ENCODE data around the gene DYNC1LI1.

Gene DYNC1LI1

GRCh38 chr3:32601722-32602121, 31.1 kb upstream of the DYNC1LI1 start:
- TF ChIP-seq TEAD4 (IDR thresholded peaks at IDR 0.05) (no peak), RAD21 (IDR thresholded peaks at IDR 0.05; ENCODE audit: low read depth) (no peak), TAF1 (IDR thresholded peaks at IDR 0.05; ENCODE audit: low read depth) (no peak), NFIC (IDR thresholded peaks at IDR 0.05) (no peak)

GRCh38 chr3:32597656-32598055, 27.0 kb upstream of the DYNC1LI1 start:
- TF ChIP-seq CREB1 (IDR thresholded peaks at IDR 0.05; ENCODE audit: low read depth) = no peak
- TF ChIP-seq TCF12 (IDR thresholded peaks at IDR 0.05; ENCODE audit: low read depth) = no peak
- TF ChIP-seq TEAD4 (IDR thresholded peaks at IDR 0.05) = no peak
- TF ChIP-seq EP300 (IDR thresholded peaks at IDR 0.05; ENCODE audit: borderline replicate concordance) = no peak
- TF ChIP-seq TAF1 (IDR thresholded peaks at IDR 0.05; ENCODE audit: low read depth) = no peak
- TF ChIP-seq REST (IDR thresholded peaks at IDR 0.05; ENCODE audit: low read depth) = no peak
- no peak for TF ChIP-seq FOXM1 (IDR thresholded peaks at IDR 0.05; ENCODE audit: borderline replicate concordance, low read depth)
- no peak for TF ChIP-seq YY1 (IDR thresholded peaks at IDR 0.05; ENCODE audit: low read depth)
- TF ChIP-seq RAD21 (IDR thresholded peaks at IDR 0.05; ENCODE audit: low read depth) = no peak

- TF ChIP-seq TEAD4 (IDR thresholded peaks at IDR 0.05) (no peak), TCF12 (IDR thresholded peaks at IDR 0.05; ENCODE audit: low read depth) (no peak), NFIC (IDR thresholded peaks at IDR 0.05) (no peak), EGR1 (IDR thresholded peaks at IDR 0.05) (no peak), EP300 (IDR thresholded peaks at IDR 0.05; ENCODE audit: borderline replicate concordance) (no peak), REST (IDR thresholded peaks at IDR 0.05; ENCODE audit: low read depth) (no peak), ZBTB7A (IDR thresholded peaks at IDR 0.05; ENCODE audit: low read depth) (no peak), TAF1 (IDR thresholded peaks at IDR 0.05; ENCODE audit: low read depth) (no peak)
These were observed 26.3 kb upstream of the DYNC1LI1 start for GRCh38 chr3:32596909-32597369.

- no peak for TF ChIP-seq MAX (IDR thresholded peaks at IDR 0.05)
- TF ChIP-seq ZBTB7A (IDR thresholded peaks at IDR 0.05; ENCODE audit: low read depth) = no peak
- no peak for TF ChIP-seq TEAD4 (IDR thresholded peaks at IDR 0.05)
- no peak for TF ChIP-seq EP300 (IDR thresholded peaks at IDR 0.05; ENCODE audit: borderline replicate concordance)
- TF ChIP-seq CREB1 (IDR thresholded peaks at IDR 0.05; ENCODE audit: low read depth) = no peak
- no peak for TF ChIP-seq CEBPB (IDR thresholded peaks at IDR 0.05)
- no peak for TF ChIP-seq YY1 (IDR thresholded peaks at IDR 0.05; ENCODE audit: low read depth)
- no peak for TF ChIP-seq EGR1 (IDR thresholded peaks at IDR 0.05)
- no peak for TF ChIP-seq REST (IDR thresholded peaks at IDR 0.05; ENCODE audit: low read depth)
- TF ChIP-seq USF1 (IDR thresholded peaks at IDR 0.05) = no peak
- TF ChIP-seq FOXM1 (IDR thresholded peaks at IDR 0.05; ENCODE audit: borderline replicate concordance, low read depth) = no peak
- no peak for TF ChIP-seq NFIC (IDR thresholded peaks at IDR 0.05)
These were observed 25.7 kb upstream of the DYNC1LI1 start for GRCh38 chr3:32596282-32596908.

- TF ChIP-seq MAX (IDR thresholded peaks at IDR 0.05) (no peak), CREB1 (IDR thresholded peaks at IDR 0.05; ENCODE audit: low read depth) (no peak), FOXM1 (IDR thresholded peaks at IDR 0.05; ENCODE audit: borderline replicate concordance, low read depth) (no peak), CEBPB (IDR thresholded peaks at IDR 0.05) (no peak), TAF1 (IDR thresholded peaks at IDR 0.05; ENCODE audit: low read depth) (no peak), TEAD4 (IDR thresholded peaks at IDR 0.05) (no peak), TCF12 (IDR thresholded peaks at IDR 0.05; ENCODE audit: low read depth) (no peak), EP300 (IDR thresholded peaks at IDR 0.05; ENCODE audit: borderline replicate concordance) (no peak), NFIC (IDR thresholded peaks at IDR 0.05) (no peak), YY1 (IDR thresholded peaks at IDR 0.05; ENCODE audit: low read depth) (no peak), REST (IDR thresholded peaks at IDR 0.05; ENCODE audit: low read depth) (no peak), ZBTB7A (IDR thresholded peaks at IDR 0.05; ENCODE audit: low read depth) (no peak), RAD21 (IDR thresholded peaks at IDR 0.05; ENCODE audit: low read depth) (no peak), USF1 (IDR thresholded peaks at IDR 0.05) (no peak), EGR1 (IDR thresholded peaks at IDR 0.05) (no peak)
These were observed 24.7 kb upstream of the DYNC1LI1 start for GRCh38 chr3:32595323-32595722.
